Small intestine (tissue), 7 donors: Measurements from ENCODE around the gene SOS1. TPM values are rescaled to one million over a fixed set of nuclear protein-coding genes. Genes with fewer than 3 reads are reported as not detected.

Source experiments
- DNase-seq, 2 donors: peaks; one replicate each; pipeline versions ENCODE4 v3.0.0 to v3.0.0-alpha.2; 2013
- FAIRE-seq: peaks from 2 replicates; lab custom pipeline; 2012; peaks lifted over from hg19 to GRCh38; lab: Jason Lieb, UNC
- H3K27ac ChIP-seq, 3 donors: one replicate each; pipeline ENCODE4 v1.5.1; 2013; ENCODE audit warnings: low read length in 2 of 3, mild to moderate bottlenecking in 2 of 3, control low read depth in 1 of 3, inconsistent platforms in 1 of 3, low read depth in 1 of 3, moderate library complexity in 1 of 3
- H3K27me3 ChIP-seq, 3 donors: one replicate each; pipeline ENCODE4 v1.6.1; 2013; ENCODE audit warnings: low read length in 3 of 3, inconsistent platforms in 1 of 3; ENCODE audit not compliant: control insufficient read depth in 3 of 3, insufficient read depth in 3 of 3
- H3K36me3 ChIP-seq, 3 donors: one replicate each; pipeline ENCODE4 v1.6.1; 2013; ENCODE audit warnings: low read length in 3 of 3, inconsistent platforms in 1 of 3, low read depth in 1 of 3, mild to moderate bottlenecking in 1 of 3, moderate library complexity in 1 of 3; ENCODE audit not compliant: control insufficient read depth in 3 of 3, insufficient read depth in 2 of 3
- H3K4me1 ChIP-seq, 3 donors: one replicate each; pipeline ENCODE4 v1.6.1; 2013; ENCODE audit warnings: low read length in 2 of 3, inconsistent platforms in 1 of 3, low read depth in 1 of 3, mild to moderate bottlenecking in 1 of 3, moderate library complexity in 1 of 3; ENCODE audit not compliant: control insufficient read depth in 3 of 3, insufficient read depth in 2 of 3
- H3K4me3 ChIP-seq, 3 donors: one replicate each; pipeline ENCODE4 v1.5.1; 2013; ENCODE audit warnings: low read length in 3 of 3, control low read depth in 1 of 3, inconsistent platforms in 1 of 3, low read depth in 1 of 3, mild to moderate bottlenecking in 1 of 3, moderate library complexity in 1 of 3
- H3K9me3 ChIP-seq, 2 donors: one replicate each; pipeline ENCODE4 v1.6.1; 2013; ENCODE audit warnings: low read depth in 1 of 2, low read length in 1 of 2; ENCODE audit not compliant: control insufficient read depth in 2 of 2, insufficient read depth in 1 of 2
- WGBS, 3 donors: extraction: QIAGEN DNeasy Blood & Tissue Kit; methylation state at CpG; one replicate each; pipeline ENCODE4 v1.1.7; 2013; 5-methylcytosine and 5-hydroxymethylcytosine counted together
- polyA plus RNA-seq, 4 donors: library from polyadenylated mRNA; stranded (reverse) in 3 of 4; unstranded in 1 of 4; fragments of 200-250 nt in 3 of 4; fragments of 120-200 nt in 1 of 4; gene quantifications; one replicate each; pipeline versions ENCODE4 v1.2.1 to v1.2.3, GENCODE V29; 2013
- donor health status: healthy with polysubstance abuse.
- donor health status: control.
- donor health status: control.
- donor health status: Bipolar disorder and iron deficiency.
- donor health status: healthy.

The SOS1 gene
- polyA plus RNA-seq, 4 donors: 7.8 to 43.0 (median 14.3) TPM

- DNase-seq: no peak
- 76 to 93% (median 76%) methylated on average over 5 of the region's 5 CpGs for WGBS, 3 donors
- H3K9me3 ChIP-seq: no peaks in the 10 kb centered on the region
- no peaks in the 10 kb centered on the region for H3K4me1 ChIP-seq
- peaks cover 2 to 20% (median 11%) of the 10 kb centered on the region in 3 donors for H3K36me3 ChIP-seq
- no peak for FAIRE-seq
- H3K4me3 ChIP-seq: no peak overlapping the region
- H3K27ac ChIP-seq: no peak overlapping the region
- H3K27me3 ChIP-seq: no peaks in the 10 kb centered on the region
These were observed 112.9 kb downstream of the SOS1 start for GRCh38 chr2:39007875-39008504.

GRCh38 chr2:39000552-39000951 lies 120.3 kb downstream of the SOS1 start:
- DNase-seq (no peak), FAIRE-seq (no peak)
- Histone ChIP-seq H3K4me1 (no peaks in the 10 kb centered on the region), H3K36me3 (peaks cover 0 to 18% (median 11%) of the 10 kb centered on the region in 3 donors), H3K27me3 (no peaks in the 10 kb centered on the region), H3K9me3 (no peaks in the 10 kb centered on the region), H3K4me3 (no peak overlapping the region), H3K27ac (no peak overlapping the region)
- 89 to 96% (median 90%) methylated on average over 2 of the region's 2 CpGs for WGBS, 3 donors

DNA sequence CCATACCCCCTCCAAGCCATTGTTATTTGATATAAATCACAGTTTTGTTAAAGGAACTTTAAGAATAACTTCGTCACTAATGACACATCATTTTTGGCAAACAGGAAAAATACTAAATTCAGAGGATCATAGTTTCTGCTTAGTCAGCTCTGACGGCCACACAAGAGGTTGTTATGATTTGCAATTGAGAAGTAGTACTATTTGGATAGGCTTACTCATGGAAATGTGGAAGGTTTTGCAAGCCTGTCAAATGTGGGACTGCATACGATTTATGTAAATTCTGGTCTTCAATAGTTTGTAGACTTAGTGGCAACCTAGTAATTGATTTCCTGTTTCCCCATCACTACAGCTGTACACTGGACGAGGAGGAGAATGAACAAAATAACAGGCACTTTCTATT lies 123.1 kb downstream of the SOS1 start:
- H3K4me1 ChIP-seq: no peaks in the 10 kb centered on the region
- no peak for DNase-seq
- H3K27ac ChIP-seq: no peak overlapping the region
- H3K27me3 ChIP-seq: no peaks in the 10 kb centered on the region
- no peak for FAIRE-seq
- WGBS, 3 donors: 53 to 78% (median 73%) methylated on average over 4 of the region's 4 CpGs
- peaks cover 2 to 21% (median 17%) of the 10 kb centered on the region in 3 donors for H3K36me3 ChIP-seq
- H3K4me3 ChIP-seq: no peak overlapping the region
- no peaks in the 10 kb centered on the region for H3K9me3 ChIP-seq

- 78 to 92% (median 91%) methylated on average over 2 of the region's 2 CpGs for WGBS, 3 donors
- Histone ChIP-seq H3K27ac (no peak overlapping the region), H3K27me3 (no peaks in the 10 kb centered on the region), H3K9me3 (no peaks in the 10 kb centered on the region), H3K4me3 (no peak overlapping the region), H3K36me3 (peaks cover 2 to 14% (median 11%) of the 10 kb centered on the region in 3 donors), H3K4me1 (no peaks in the 10 kb centered on the region)
- DNase-seq (no peak), FAIRE-seq (no peak)
These were observed 129.0 kb downstream of the SOS1 start for GRCh38 chr2:38991899-38992298.

- Histone ChIP-seq H3K27ac (no peak overlapping the region), H3K9me3 (no peaks in the 10 kb centered on the region), H3K4me3 (no peak overlapping the region), H3K36me3 (peaks cover 13 to 18% (median 13%) of the 10 kb centered on the region in 3 donors), H3K4me1 (no peaks in the 10 kb centered on the region), H3K27me3 (no peaks in the 10 kb centered on the region)
- 94 to 98% (median 98%) methylated on average over 1 of the region's 1 CpG for WGBS, 3 donors
- DNase-seq (no peak), FAIRE-seq (no peak)
These were observed 132.1 kb downstream of the SOS1 start for GRCh38 chr2:38988716-38989115.

DNA sequence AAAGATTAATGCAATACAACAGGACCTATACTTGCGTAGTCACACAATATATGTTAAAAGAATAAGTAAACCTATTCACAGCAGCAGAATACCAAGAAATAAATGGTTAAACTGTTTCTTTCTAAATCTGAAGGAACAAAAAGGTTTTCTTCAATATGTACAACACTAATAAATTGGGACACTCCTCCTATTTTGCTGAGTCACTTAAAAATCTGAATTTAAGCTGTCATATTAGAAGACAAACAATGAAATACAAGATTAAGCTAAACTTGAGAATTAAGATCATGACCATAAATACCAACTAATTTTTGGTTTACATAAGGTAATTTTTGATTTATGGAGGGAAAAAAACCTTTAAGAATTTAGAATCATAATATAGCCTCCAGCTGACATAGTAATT lies 138.4 kb downstream of the SOS1 start:
- Histone ChIP-seq H3K36me3 (peaks cover 4 to 11% (median 10%) of the 10 kb centered on the region in 3 donors), H3K27ac (no peak overlapping the region), H3K4me3 (no peak overlapping the region), H3K9me3 (no peaks in the 10 kb centered on the region), H3K4me1 (peaks cover 0 to 10% (median 0%) of the 10 kb centered on the region in 3 donors), H3K27me3 (no peaks in the 10 kb centered on the region)
- DNase-seq: no peak
- FAIRE-seq: no peak
- WGBS, 3 donors: 97% methylated on average over 1 of the region's 1 CpG

GRCh38 chr2:38981670-38982357 lies 139.0 kb downstream of the SOS1 start:
- FAIRE-seq: no peak
- H3K4me1 ChIP-seq: peaks cover 0 to 10% (median 0%) of the 10 kb centered on the region in 3 donors
- H3K27ac ChIP-seq: no peak overlapping the region
- peak; percentile 26 to 35 for DNase-seq
- no peaks in the 10 kb centered on the region for H3K9me3 ChIP-seq
- H3K36me3 ChIP-seq: peaks cover 4 to 11% (median 8%) of the 10 kb centered on the region in 3 donors
- H3K27me3 ChIP-seq: no peaks in the 10 kb centered on the region
- WGBS, 3 donors: 38 to 73% (median 58%) methylated on average over 8 of the region's 8 CpGs
- no peak overlapping the region for H3K4me3 ChIP-seq

DNA sequence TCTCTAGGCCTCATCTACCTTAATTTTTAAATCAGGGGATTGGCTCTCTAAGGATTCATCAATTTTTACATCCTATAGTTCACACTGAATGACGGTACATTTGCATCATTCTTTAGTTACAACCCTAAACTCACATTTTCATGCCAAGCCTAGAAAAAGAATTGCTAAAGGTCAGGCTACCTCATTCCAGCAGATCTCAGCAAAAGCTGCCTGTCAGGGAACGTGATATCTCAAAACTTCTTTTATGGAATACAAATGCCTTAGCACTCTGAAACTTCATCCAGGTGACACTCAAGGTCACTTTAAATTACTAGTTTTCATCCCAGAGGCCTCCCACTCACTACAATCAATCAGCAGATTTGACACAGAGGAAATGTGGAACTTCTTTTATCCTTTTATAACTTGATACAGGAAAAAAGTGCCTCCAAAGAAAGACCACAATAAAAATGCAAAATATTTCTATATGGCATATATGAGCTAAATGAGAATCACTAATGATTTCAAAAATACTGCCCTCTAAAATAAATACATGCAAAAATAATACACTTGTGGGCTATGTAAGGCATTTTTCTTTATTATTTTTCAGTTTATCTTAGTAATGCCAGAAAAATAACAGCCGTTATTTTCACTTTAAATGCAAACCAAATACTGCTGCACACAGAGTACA lies 139.7 kb downstream of the SOS1 start:
- no peaks in the 10 kb centered on the region for H3K9me3 ChIP-seq
- peaks cover 4 to 8% (median 5%) of the 10 kb centered on the region in 3 donors for H3K36me3 ChIP-seq
- peaks cover 0 to 10% (median 0%) of the 10 kb centered on the region in 3 donors for H3K4me1 ChIP-seq
- no peak for FAIRE-seq
- H3K27me3 ChIP-seq: no peaks in the 10 kb centered on the region
- H3K4me3 ChIP-seq: no peak overlapping the region
- 26 to 63% (median 55%) methylated on average over 3 of the region's 3 CpGs for WGBS, 3 donors
- no peak for DNase-seq
- no peak overlapping the region for H3K27ac ChIP-seq
